GM12892 (cell line): ENCODE measurements around the gene NPPA.

Experiments
- POLR2A ChIP-seq: IDR thresholded peaks from 2 replicates; pipeline ENCODE4 v1.6.1; 2011; ENCODE audit warnings: low read depth, low read length, control low read depth
- POLR2AphosphoS5 ChIP-seq: IDR thresholded peaks from 2 replicates; pipeline ENCODE4 v1.6.1; 2011; ENCODE audit warnings: low read depth, low read length, control low read depth

GRCh38 chr1:11828511-11828910, 19.1 kb downstream of the NPPA start:
- TF ChIP-seq POLR2AphosphoS5 (no peak), POLR2A (no peak)
